H1 (cell line): ENCODE measurements around the gene FAM219A. TPM values are rescaled to one million over a fixed set of nuclear protein-coding genes. Genes with fewer than 3 reads are reported as not detected.

Source experiments
- CHD2 ChIP-seq: IDR thresholded peaks from 2 replicates; pipeline ENCODE4 v1.6.1; 2012; ENCODE audit warnings: low read length, improper control_type of control experiment
- polyA plus RNA-seq, 7 experiments: library from polyadenylated mRNA; depleted of rRNA in 3 of 7; stranded (reverse) in 5 of 7; unstranded in 2 of 7; fragments of >200 nt in 5 of 7; fragments of 200-250 nt in 2 of 7; gene quantifications; 1 replicate in 5 of 7; 2 replicates in 1 of 7; 4 replicates in 1 of 7; pipeline versions ENCODE4 v1.2.1 to v1.2.3, GENCODE V29; 2011 to 2013; ENCODE audit warnings: missing spikeins in 2 of 7, mixed read lengths in 2 of 7
- total RNA-seq: library from RNA; stranded (reverse); fragmentation: NEBNext Ultra II Directional; extraction: Animal tissue kit (Norgen Biotek cat#: 25700); gene quantifications from 2 replicates; pipeline ENCODE4 v1.2.1, GENCODE V29; 2021

The FAM219A gene
- total and polyA plus RNA-seq, 2 of the 8 experiments (the other 6 are each of a cell fraction or from before 2014, with no cell fraction given) = 7.7 to 10.4 TPM

DNA sequence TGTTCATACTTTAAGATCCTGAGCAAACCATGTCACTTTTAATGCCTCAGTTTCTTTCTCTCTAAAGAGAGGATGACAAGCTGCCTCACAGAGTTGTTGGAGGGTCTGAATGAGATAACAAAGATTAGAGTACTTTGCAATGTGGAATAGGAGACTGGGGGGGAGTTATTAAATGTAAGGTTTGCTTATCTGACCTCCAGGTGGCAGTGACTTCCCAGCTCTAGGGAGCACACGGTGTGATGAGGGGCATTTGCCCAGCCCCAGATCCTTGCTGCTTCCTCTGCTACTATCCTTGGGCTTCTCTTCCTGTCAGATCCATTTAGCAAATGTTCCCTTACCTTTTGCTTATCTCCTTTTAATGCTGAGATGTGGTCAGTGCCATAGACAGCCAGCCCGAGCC is 33.7 kb upstream of the FAM219A start (continued):
- no peak for TF ChIP-seq CHD2
